Thyroid gland (tissue), 4 donors: Measurements from ENCODE around the gene GDNF. TPM values are rescaled to one million over a fixed set of nuclear protein-coding genes. Genes with fewer than 3 reads are reported as not detected.

ENCODE experiments used
- DNase-seq, 2 donors: peaks; one replicate each; pipeline ENCODE4 v3.0.0-alpha.2; 2019
- H3K27ac ChIP-seq, 3 donors: fragments of 200-600 bp; sonication (generic); 1 replicate in 2 of 3; 2 replicates in 1 of 3; pipeline ENCODE4 v1.5.1; 2016 to 2019; ENCODE audit warnings: mild to moderate bottlenecking in 1 of 3, moderate library complexity in 1 of 3
- H3K27me3 ChIP-seq: fragments of 200-600 bp; sonication (generic); one replicate; pipeline ENCODE4 v1.5.1; 2019
- H3K36me3 ChIP-seq, 2 donors: fragments of 200-600 bp; sonication (generic); one replicate each; pipeline ENCODE4 v1.5.1; 2016 to 2019
- H3K4me1 ChIP-seq, 2 donors: fragments of 200-600 bp; sonication (generic); one replicate each; pipeline ENCODE4 v1.5.1; 2017 to 2019
- H3K4me3 ChIP-seq, 3 donors: fragments of 200-600 bp; sonication (generic); replicated peaks in 1 of 3; 1 replicate in 2 of 3; 2 replicates in 1 of 3; pipeline ENCODE4 v1.5.1; 2016; ENCODE audit warnings: mild to moderate bottlenecking in 1 of 3
- H3K9me3 ChIP-seq: fragments of 200-600 bp; sonication (generic); one replicate; pipeline ENCODE4 v1.5.1; 2017
- CTCF ChIP-seq, 6 experiments: fragments of 200-600 bp in 3 of 6; fragments of 450-650 bp in 3 of 6; sonication (generic) in 3 of 6; IDR thresholded peaks; one replicate each; pipeline ENCODE4 v1.5.1; 2016 to 2019; ENCODE audit warnings: antibody characterized with exemption in 6 of 6, mild to moderate bottlenecking in 2 of 6, inconsistent platforms in 1 of 6, moderate library complexity in 1 of 6
- POLR2A ChIP-seq, 2 donors: fragments of 450-650 bp; IDR thresholded peaks; one replicate each; pipeline ENCODE4 v1.6.1; 2017; ENCODE audit warnings: antibody characterized with exemption in 2 of 2, mild to moderate bottlenecking in 2 of 2, moderate library complexity in 1 of 2
- WGBS, 2 donors: methylation state at CpG; one replicate each; pipeline ENCODE4 v1.1.5; 2017; 5-methylcytosine and 5-hydroxymethylcytosine counted together
- intact Hi-C: fragments of 100-400 bp; cut with DNase I; formaldehyde crosslinking; loops from one replicate; pipeline ENCODE4 v1.15.1; 2023
- total RNA-seq, 4 donors: library from RNA; depleted of rRNA; stranded (reverse); fragments of >200 nt; gene quantifications; one replicate each; pipeline ENCODE4 v1.2.3, GENCODE V29; 2016

The GDNF gene
- total RNA-seq, 4 donors from 2014 or later = not detected

GRCh38 chr5:37771203-37771611 lies 68.6 kb downstream of the GDNF start:
- DNase-seq = no peak
- intact Hi-C loops = no loop called here
- 89 to 92% methylated on average over 3 of the region's 3 CpGs for WGBS, 2 donors

GRCh38 chr5:37770786-37771185 lies 69.1 kb downstream of the GDNF start:
- Histone ChIP-seq H3K36me3 (no peaks in the 10 kb centered on the region), H3K4me1 (no peaks in the 10 kb centered on the region), H3K9me3 (no peaks in the 10 kb centered on the region), H3K27me3 (no peaks in the 10 kb centered on the region), H3K4me3 (no peak overlapping the region), H3K27ac (no peak overlapping the region)
- no peak for TF ChIP-seq POLR2A (IDR thresholded peaks at IDR 0.05)
- no peak for TF ChIP-seq CTCF (IDR thresholded peaks at IDR 0.05)
- 58 to 66% methylated on average over 1 of the region's 1 CpG for WGBS, 2 donors
- intact Hi-C loops = no loop called here
- DNase-seq = no peak

More at GRCh38 chr5:37771203-37771611, 68.6 kb downstream of the GDNF start:
- Histone ChIP-seq H3K9me3 (no peaks in the 10 kb centered on the region), H3K4me1 (no peaks in the 10 kb centered on the region), H3K4me3 (no peak overlapping the region), H3K27me3 (no peaks in the 10 kb centered on the region), H3K27ac (no peak overlapping the region), H3K36me3 (no peaks in the 10 kb centered on the region)
- no peak for TF ChIP-seq POLR2A (IDR thresholded peaks at IDR 0.05)
- no peak for TF ChIP-seq CTCF (IDR thresholded peaks at IDR 0.05)

- Histone ChIP-seq H3K9me3 (no peaks in the 10 kb centered on the region), H3K4me1 (no peaks in the 10 kb centered on the region), H3K27me3 (no peaks in the 10 kb centered on the region), H3K27ac (no peak overlapping the region), H3K4me3 (no peak overlapping the region), H3K36me3 (no peaks in the 10 kb centered on the region)
- intact Hi-C loops = no loop called here
- WGBS, 2 donors = 70 to 78% methylated on average over 1 of the region's 1 CpG
- DNase-seq = no peak
- TF ChIP-seq POLR2A (IDR thresholded peaks at IDR 0.05) = no peak
- TF ChIP-seq CTCF (IDR thresholded peaks at IDR 0.05) = no peak
These were observed 70.0 kb downstream of the GDNF start for GRCh38 chr5:37769840-37770239.

GRCh38 chr5:37769108-37769507 lies 70.7 kb downstream of the GDNF start:
- H3K4me1 ChIP-seq = no peaks in the 10 kb centered on the region
- H3K27me3 ChIP-seq = no peaks in the 10 kb centered on the region
- no peak overlapping the region for H3K27ac ChIP-seq
- H3K36me3 ChIP-seq = no peaks in the 10 kb centered on the region
- H3K4me3 ChIP-seq = no peak overlapping the region
- DNase-seq = no peak
- WGBS, 2 donors = 96% methylated on average over 4 of the region's 4 CpGs
- TF ChIP-seq CTCF (IDR thresholded peaks at IDR 0.05) (no peak), POLR2A (IDR thresholded peaks at IDR 0.05) (no peak)
- intact Hi-C loops = no loop called here
- no peaks in the 10 kb centered on the region for H3K9me3 ChIP-seq

- Histone ChIP-seq H3K27me3 (no peaks in the 10 kb centered on the region), H3K27ac (no peak overlapping the region), H3K9me3 (no peaks in the 10 kb centered on the region), H3K4me3 (no peak overlapping the region), H3K4me1 (no peaks in the 10 kb centered on the region), H3K36me3 (no peaks in the 10 kb centered on the region)
- no peak for TF ChIP-seq CTCF (IDR thresholded peaks at IDR 0.05)
- no peak for TF ChIP-seq POLR2A (IDR thresholded peaks at IDR 0.05)
- DNase-seq = no peak
- intact Hi-C loops = no loop called here
These were observed 71.5 kb downstream of the GDNF start for GRCh38 chr5:37768371-37768770.
